NCI-H1092 treated with DMSO at 0.1 percent for 48 hours (cell line): ENCODE measurements around the gene AMBRA1.

Experiments
- DNase-seq: peaks from one replicate; lab custom pipeline; 2025; lab: John Stamatoyannopoulos, UW

AMBRA1 gene

DNA sequence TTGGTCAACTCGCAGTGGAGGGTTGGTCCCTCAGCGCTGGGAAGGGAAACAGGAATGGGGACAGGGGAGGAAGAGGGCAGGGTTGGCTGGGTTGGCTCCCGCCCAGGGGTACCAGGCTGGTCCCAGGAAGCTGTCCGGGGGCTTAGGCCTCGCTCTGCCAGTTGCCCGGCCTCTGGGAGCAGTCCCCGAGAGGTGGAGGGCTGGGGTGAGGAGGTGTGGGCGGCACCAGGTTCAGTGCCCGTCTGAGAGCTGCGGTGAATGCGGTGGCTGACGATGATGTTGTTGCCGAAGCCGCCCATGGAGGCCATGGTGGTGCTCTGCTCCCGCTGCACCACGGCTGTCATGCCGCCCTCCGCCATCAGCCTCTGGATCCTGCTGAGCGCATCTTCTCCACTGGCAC, 196.3 kb downstream of the AMBRA1 start:
- DNase-seq = no peak

DNA sequence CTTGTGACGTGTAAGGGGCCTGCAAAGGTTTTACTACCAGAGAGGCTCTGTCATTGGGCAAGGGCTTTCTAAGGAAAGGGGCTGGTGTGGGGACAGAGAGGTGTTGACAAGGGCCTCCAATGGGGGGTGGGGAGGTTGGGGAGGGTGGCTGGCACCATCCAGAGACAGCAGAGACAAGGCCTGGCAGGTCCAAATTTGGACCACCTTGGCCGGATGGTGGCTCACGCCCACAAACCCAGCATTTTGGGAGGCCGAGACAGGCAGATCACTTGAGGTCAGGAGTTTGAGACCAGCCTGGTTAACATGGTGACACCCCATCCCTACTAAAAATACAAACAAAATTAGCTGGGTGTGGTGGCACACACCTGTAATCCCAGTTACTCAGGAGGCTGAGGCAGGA, 200.1 kb downstream of the AMBRA1 start:
- DNase-seq = no peak

GRCh38 chr11:46393231-46393616, 200.6 kb downstream of the AMBRA1 start:
- no peak for DNase-seq

DNA sequence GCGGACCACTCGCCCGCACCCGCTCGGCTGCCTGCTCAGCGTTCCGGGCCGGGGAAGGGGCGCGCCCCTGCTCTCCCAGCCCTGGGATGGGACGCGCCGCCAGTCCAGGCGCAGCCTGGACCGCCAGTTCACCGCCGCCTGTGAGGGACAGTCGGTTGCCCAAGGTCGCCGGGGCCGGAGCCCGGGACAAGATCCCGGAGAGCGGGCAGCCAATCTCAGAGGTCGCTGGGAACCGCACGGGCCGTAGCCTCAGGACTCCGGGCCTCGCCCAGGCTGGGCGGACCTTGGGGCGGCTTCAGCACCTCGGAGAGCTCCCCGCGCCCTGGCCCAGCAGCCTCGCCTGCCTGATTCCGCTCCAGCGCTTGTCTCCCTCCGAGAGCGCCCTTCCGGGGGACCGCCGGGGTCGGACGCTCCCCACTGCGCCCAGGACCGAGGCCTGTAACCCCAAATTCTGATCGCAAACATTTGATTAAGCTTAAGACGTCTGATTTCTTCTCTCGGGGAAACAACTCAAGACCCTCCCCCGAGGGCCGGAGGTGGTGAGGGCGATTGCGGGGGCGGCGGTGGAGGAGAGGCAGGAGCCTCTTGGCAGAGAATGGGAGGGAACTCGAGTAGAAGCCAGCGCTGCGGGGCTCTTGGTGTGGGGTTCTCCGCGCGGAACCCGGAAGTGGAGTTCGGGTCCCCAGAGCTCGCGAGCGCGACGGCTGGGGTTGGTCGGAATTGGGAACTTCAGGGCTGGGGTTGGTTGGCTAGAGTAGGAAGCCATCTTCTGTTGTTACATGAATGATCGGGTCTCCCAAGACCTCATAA, 201.2 kb downstream of the AMBRA1 start:
- DNase-seq = peak; percentile 39

DNA sequence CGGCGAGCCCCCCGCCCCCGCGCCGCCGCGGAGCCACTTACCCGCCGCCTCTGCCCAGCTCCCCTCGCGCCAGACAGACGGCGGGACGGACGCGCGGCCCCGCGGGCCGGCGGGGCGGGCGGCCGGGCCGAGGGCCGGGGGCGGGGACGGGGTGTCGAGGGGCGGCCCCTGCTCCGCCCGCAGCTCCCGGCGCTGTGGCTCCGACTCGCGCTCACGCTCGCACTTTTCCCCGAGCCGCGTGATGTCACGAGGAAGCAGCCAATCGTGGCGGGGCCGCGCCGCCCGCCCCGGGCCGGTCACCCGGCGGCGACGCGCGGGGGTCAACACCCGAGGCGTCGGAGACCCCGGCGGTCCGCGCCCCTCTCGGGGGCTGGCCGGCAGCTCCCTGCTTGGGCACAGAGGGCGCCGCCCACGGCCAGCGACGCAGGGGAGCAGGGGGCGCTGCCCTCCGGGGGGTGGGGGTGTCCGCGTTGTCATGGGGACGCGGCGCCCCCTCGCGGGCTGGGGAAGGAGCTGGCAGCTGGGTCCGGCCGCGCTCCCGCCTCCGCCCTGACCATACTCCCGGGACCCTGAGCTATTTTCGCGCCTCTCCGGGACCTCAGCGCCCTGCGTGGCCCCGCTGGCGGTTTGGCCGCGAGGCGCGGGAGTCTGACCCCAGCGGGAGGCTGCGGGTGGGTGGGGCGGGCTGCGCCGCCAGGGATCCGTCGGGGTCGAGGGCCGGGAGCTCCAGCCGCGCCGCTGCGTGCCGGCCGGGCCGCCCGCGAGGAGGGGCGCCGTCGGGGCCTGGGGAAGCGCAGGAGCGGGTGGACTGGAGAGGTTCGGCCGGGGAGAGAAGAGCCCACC, 202.0 kb downstream of the AMBRA1 start, which contains the start of gene CHRM4:
CHRM4 (minus strand) TSS at position 199 of the 843 bp plus-strand sequence. CDS start 5,219 bp downstream, outside the sequence.
- peak; percentile 74 for DNase-seq

DNA sequence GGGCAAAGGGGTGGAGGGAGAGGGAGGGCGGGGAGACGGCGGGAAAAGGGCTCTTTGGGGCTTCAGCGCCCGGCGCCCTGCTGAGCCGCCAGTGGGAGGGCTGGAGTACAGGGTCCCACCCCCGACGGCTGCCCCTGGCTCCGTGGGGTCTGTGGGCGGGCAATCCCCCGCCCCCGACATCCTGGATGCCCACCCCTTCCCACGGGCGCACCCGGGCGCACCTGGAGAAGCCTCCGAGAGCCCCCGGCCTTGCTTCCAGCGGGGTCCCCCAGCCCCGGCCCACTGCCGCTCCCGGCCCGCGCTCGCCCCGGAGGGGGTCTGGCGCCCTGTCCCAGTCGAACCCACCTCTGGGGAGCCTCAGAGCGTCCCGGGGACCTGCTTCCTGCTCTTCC, 202.6 kb downstream of the AMBRA1 start:
- DNase-seq = no peak

DNA sequence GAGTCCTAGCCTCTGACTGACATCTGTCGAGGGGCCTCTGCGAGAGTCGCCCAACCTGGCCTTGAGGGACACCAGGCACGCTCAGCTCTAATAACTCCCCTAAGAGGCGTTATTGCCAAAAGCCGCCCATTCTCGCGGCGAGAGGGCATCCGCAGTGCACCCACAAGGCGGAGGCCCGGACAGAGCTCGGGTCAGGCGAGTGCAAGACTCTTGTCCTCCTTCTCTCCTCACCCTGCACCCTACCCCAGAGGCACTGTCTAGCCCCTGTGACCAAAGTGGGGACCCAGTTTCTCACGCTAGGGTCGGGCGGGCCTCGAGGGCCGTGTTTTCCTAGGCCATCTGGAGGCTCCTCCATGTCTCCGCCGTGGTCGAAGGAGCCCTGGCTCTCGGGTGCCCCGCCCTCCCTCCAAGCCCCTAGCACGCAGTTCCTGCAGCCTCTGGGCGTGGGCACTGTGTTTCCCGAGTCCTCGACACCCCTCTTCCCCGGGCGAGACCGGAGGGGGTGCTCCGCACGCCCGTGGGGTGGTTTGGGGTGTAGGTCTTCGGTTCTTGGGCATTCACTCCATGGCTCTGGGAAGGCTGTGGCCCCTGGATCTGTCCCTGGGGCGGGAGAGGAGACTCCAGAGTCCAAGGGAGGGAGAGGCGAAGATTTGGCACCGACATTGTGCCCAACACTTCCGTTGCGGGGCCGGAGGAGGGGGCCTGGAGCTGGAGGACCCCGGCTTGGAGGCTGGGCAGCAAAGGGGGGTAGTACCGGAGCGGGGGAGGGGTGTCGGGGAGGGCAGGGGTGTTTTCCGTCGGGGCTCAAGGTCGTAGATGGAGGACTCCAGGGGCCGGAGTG, 203.3 kb downstream of the AMBRA1 start:
- no peak for DNase-seq

DNA sequence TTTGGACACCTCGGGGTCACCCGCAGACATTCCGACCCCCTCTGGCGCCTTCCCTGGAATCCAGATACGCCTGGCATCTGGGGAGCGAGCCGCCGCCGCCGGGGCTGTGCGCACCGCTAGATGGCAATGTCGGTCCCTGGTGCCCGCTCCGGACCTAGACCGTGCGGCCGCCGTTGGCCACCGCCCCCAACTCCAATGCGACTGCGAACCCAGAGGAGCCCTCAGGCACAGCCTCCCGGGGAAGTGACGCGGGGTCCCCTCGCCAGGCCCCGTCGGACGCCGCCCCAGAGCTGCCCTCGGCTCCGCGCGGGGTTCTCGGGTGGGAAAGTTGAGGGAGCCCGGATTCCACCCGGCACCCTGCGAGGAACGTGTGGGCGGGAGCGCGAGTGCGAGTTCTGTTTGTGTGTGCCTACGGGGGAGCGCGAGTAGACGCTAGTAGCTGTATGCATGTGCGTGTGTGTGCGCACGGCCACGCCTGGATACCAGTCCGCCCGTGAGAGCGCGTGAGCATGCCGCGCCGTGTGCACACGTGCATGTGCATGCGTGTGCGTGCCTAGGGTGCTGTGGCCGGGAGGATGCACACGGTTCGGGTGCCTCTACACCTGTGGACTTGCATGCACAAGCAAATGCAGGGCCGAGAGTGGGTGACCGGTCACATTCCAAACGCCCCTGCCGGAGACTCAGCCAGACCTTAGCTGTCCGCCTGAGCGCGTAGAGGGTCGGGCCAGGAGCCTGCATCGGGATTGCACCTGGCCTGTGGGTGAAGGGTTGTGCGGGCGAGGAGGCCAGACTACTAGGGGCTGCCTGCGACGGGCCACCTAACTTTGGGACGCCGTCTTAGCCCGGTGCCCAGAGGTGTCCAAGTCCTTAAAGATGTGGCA, 204.1 kb downstream of the AMBRA1 start:
- peak; percentile 81 for DNase-seq

- DNase-seq = no peak
These were observed 205.0 kb downstream of the AMBRA1 start for GRCh38 chr11:46388619-46389449.

DNA sequence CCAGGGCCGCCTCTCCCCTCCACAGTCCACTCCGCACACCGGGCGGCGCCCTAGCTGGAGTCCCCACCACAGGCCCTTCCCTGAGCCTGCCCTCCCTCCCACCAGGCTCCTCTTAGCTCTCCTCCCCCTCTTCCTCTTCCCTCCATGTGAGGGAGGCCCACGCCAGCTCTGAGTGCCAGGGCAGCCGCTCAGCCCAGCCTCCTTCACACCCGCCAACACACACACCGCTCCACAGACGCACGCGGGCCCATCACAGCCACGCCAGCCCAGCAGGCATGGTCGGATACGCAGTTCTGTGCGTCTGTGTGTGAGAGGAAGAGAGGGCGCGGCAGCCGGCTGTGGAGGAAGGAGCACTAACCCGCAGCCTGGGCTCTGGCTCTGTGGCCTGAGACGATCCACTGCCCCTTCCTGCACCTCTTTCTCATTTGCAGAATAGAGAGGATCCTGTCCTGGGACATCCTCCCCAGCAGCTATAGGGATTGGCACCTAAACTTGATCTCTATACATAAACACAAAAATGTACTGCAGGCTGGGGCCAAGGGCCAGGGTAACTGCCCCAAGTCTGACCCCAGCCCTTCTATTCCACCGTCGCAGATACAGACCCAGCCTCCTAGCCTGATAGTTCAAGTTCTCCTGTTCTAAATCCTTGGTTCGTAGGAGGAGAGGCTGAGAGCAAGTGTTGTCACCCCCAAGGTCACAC, 205.8 kb downstream of the AMBRA1 start:
- no peak for DNase-seq

- no peak for DNase-seq
These were observed 206.4 kb downstream of the AMBRA1 start for GRCh38 chr11:46387456-46387855.

DNA sequence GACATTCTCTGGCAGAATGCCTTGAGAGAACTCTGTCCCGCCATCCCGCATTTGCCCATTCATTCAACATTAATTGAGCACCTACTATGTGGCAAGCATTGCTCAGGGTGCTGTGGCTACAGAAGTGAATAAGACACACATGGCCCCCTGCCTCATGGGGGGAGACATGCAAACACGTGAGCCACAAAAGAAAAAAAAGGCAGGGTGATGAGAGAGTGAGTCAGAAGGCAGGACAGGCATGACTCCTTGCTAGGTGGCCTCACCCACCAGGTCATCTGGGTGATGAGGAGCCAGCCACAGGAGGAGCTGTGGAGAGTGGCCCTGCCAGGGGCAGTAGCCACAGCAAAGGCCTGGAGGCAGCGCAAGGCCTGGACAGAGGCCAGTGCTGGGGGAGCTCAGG, 207.1 kb downstream of the AMBRA1 start:
- DNase-seq = no peak

DNA sequence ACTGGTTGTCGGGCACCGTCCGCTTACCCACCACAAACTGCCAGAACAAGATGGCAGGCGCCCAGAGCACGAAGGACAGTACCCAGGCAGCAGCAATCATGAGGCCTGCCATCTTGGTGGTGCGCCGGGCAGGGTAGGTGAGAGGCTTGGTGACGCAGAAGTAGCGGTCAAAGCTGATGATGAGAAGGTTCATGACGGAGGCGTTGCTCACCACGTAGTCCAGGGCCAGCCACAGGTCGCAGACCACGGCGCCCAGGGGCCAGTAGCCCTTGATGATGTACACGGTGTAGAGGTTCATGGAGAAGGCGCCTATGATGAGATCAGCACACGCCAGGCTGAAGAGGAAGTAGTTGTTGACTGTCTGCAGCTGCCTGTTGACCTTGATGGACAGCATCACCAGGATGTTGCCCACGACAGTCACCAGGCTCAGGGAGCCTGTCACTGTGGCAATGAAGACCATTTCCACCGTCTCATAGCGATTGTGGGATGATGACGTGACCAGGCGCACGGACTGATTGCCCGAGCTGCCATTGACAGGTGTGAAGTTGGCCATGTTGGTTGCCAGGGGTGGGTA, 207.7 kb downstream of the AMBRA1 start:
- no peak for DNase-seq

DNA sequence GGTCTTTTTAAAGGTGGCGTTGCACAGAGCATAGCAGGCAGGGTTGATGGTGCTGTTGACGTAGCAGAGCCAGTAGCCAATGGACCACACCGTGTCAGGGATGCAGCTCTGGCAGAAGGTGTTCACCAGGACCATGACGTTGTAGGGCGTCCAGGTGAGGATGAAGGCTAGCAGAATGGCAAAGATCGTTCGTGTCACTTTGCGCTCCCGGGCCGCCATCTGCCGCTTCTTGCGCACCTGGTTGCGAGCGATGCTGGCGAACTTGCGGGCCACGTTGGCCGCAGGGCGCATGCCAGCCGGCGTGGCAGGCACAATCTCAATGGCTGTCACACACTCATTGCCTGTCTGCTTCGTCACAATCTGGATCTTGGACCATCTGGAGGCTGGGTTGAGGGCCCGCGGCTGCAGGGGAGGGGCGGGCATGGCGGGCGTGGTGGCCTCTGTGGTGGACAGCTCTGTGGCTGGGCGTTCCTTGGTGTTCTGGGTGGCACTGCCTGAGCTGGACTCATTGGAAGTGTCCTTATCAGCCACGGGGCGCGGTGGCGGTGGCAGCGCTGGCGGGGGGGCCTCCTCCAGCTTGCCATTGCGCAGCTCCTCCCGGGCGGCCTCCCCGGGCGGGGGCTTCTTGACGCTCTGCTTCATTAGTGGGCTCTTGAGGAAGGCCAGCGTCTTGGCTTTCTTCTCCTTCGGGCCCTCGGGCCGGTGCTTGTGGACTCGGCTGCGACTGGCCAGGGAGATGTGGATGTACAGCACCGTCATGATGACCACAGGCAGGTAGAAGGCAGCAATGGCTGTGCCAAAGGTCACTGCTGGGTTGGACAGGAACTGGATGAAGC, 208.4 kb downstream of the AMBRA1 start:
- no peak for DNase-seq

GRCh38 chr11:46383974-46384701, 209.7 kb downstream of the AMBRA1 start:
- no peak for DNase-seq

- no peak for DNase-seq
These were observed 210.4 kb downstream of the AMBRA1 start for GRCh38 chr11:46383404-46383758.

- DNase-seq = peak; percentile 41
These were observed 211.0 kb downstream of the AMBRA1 start for GRCh38 chr11:46382646-46383403.
